ENCODE measurements around the gene NCK2. TPM values are rescaled to one million over a fixed set of nuclear protein-coding genes. Genes with fewer than 3 reads are reported as not detected.

Gene NCK2
- total RNA-seq, 1 donor from 2014 or later = 45.9 TPM

GRCh38 chr2:105734762-105735538 is 9.8 kb upstream of the NCK2 start:
- no peaks in the 10 kb centered on the region for H3K9me3 ChIP-seq
- TF ChIP-seq POLR2A (IDR thresholded peaks at IDR 0.05) = no peak
- TF ChIP-seq CTCF (IDR thresholded peaks at IDR 0.05) = no peak
- TF ChIP-seq POLR2AphosphoS5 (IDR thresholded peaks at IDR 0.05; ENCODE audit: insufficient read depth in 1 of 2, low read depth in 1 of 2) = no peak
- H3K27me3 ChIP-seq = no peaks in the 10 kb centered on the region
- DNase-seq (ENCODE audit: extremely low spot score in 2 of 2) = no peak
- H3K4me1 ChIP-seq = peaks cover 6% of the 10 kb centered on the region
- intact Hi-C loops (cut with DNase I) = no loop called here
- H3K36me3 ChIP-seq = no peaks in the 10 kb centered on the region
- H3K4me3 ChIP-seq = no peak overlapping the region
- H3K27ac ChIP-seq = no peak overlapping the region

GRCh38 chr2:105736145-105736544 is 8.6 kb upstream of the NCK2 start:
- Histone ChIP-seq H3K4me1 (peaks cover 6% of the 10 kb centered on the region), H3K36me3 (no peaks in the 10 kb centered on the region), H3K27ac (no peak overlapping the region), H3K4me3 (no peak overlapping the region), H3K9me3 (no peaks in the 10 kb centered on the region), H3K27me3 (no peaks in the 10 kb centered on the region)
- TF ChIP-seq POLR2A (IDR thresholded peaks at IDR 0.05) (no peak), POLR2AphosphoS5 (IDR thresholded peaks at IDR 0.05; ENCODE audit: insufficient read depth in 1 of 2, low read depth in 1 of 2) (no peak), CTCF (IDR thresholded peaks at IDR 0.05) (no peak)
- no peak for DNase-seq (ENCODE audit: extremely low spot score in 2 of 2)
- intact Hi-C loops (cut with DNase I) = no loop called here

- DNase-seq (ENCODE audit: extremely low spot score in 2 of 2) = no peak
- no peaks in the 10 kb centered on the region for H3K27me3 ChIP-seq
- H3K9me3 ChIP-seq = no peaks in the 10 kb centered on the region
- H3K36me3 ChIP-seq = no peaks in the 10 kb centered on the region
- no peak overlapping the region for H3K4me3 ChIP-seq
- no peaks in the 10 kb centered on the region for H3K4me1 ChIP-seq
- H3K27ac ChIP-seq = no peak overlapping the region
- intact Hi-C loops (cut with DNase I) = no loop called here
- TF ChIP-seq CTCF (IDR thresholded peaks at IDR 0.05) (no peak), POLR2A (IDR thresholded peaks at IDR 0.05) (no peak), POLR2AphosphoS5 (IDR thresholded peaks at IDR 0.05; ENCODE audit: insufficient read depth in 1 of 2, low read depth in 1 of 2) (no peak)
Measured at GRCh38 chr2:105737980-105738657, 6.6 kb upstream of the NCK2 start.

- no peak overlapping the region for H3K27ac ChIP-seq
- H3K36me3 ChIP-seq = no peaks in the 10 kb centered on the region
- intact Hi-C loops (cut with DNase I) = no loop called here
- H3K4me3 ChIP-seq = no peak overlapping the region
- no peak for DNase-seq (ENCODE audit: extremely low spot score in 2 of 2)
- H3K27me3 ChIP-seq = no peaks in the 10 kb centered on the region
- peaks cover 4% of the 10 kb centered on the region for H3K4me1 ChIP-seq
- TF ChIP-seq POLR2A (IDR thresholded peaks at IDR 0.05) (no peak), CTCF (IDR thresholded peaks at IDR 0.05) (no peak), POLR2AphosphoS5 (IDR thresholded peaks at IDR 0.05; ENCODE audit: insufficient read depth in 1 of 2, low read depth in 1 of 2) (no peak)
- no peaks in the 10 kb centered on the region for H3K9me3 ChIP-seq
Measured at GRCh38 chr2:105738658-105739241, 6.0 kb upstream of the NCK2 start.

All from vagina (tissue), 2 donors.